ENCODE results near the gene PPFIA1. TPM values are rescaled to one million over a fixed set of nuclear protein-coding genes. Genes with fewer than 3 reads are reported as not detected.

The PPFIA1 gene
- total and polyA plus RNA-seq, 10 of the 15 experiments (the other 5 are each of a cell fraction or from before 2014, with no cell fraction given): 5.2 to 26.2 (median 15.8) TPM

DNA sequence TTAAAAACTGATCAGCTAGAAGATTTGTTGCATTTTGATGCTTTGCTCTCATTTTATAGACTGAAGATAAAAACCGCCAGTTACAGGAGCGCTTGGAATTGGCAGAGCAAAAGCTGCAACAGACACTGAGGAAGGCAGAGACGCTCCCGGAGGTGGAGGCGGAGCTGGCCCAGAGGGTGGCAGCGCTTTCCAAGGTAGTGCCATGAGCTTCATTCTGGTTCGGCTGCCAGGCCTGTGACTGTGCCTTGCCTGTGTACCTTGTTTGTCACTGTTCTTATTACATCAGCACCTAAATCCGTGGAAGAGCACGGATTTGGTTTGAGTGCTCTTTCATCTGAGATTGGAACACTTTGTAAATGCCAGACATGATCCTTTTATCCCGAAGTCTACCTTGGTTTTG, 61.4 kb downstream of the PPFIA1 start:
- Histone ChIP-seq H3K9ac (ENCODE audit: control insufficient read depth, insufficient read depth, low read length) (no peak overlapping the region), H2AFZ (ENCODE audit: control insufficient read depth, low read depth, low read length) (no peak overlapping the region), H3K79me2 (ENCODE audit: control insufficient read depth, insufficient read depth, low read length) (no peaks in the 10 kb centered on the region), H3K9me3 (replicated peaks; ENCODE audit: control insufficient read depth, insufficient read depth, low read length) (no peaks in the 10 kb centered on the region; the same call in 2 of the 3 replicates), H3K27me3 (replicated peaks in 1 of 2; ENCODE audit: control insufficient read depth in 2 of 2, insufficient read depth in 2 of 2, low read length in 1 of 2) (no peaks in the 10 kb centered on the region), H3K4me2 (ENCODE audit: control insufficient read depth, insufficient read depth) (no peak overlapping the region), H3K4me1 (ENCODE audit: control insufficient read depth, insufficient read depth, low read length) (no peaks in the 10 kb centered on the region; the same call in none of the 2 replicates), H3K36me3 (ENCODE audit: control insufficient read depth in 2 of 2, insufficient read depth in 2 of 2, low read length in 1 of 2) (peaks cover 20 to 42% of the 10 kb centered on the region in 2 experiments), H4K20me1 (ENCODE audit: control insufficient read depth, insufficient read depth) (no peaks in the 10 kb centered on the region), H3K27ac (ENCODE audit: control insufficient read depth, insufficient read depth) (no peak overlapping the region), H3K4me3 (no peak overlapping the region)
- RAD21 ChIA-PET (ENCODE audit: unreplicated experiment): no interaction called here
- SMC1A ChIA-PET (ENCODE audit: uncharacterized antibody, unreplicated experiment): no interaction called here
- no peak for DNase-seq (ENCODE audit: low read depth, low spot score)
- WGBS (ENCODE audit: insufficient coverage, insufficient replicate concordance, low lambda C conversion rate, missing lambda C conversion rate): 97% methylated on average over 10 of the region's 10 CpGs
- ATAC-seq: no peak
- no peak for FAIRE-seq
- no TSS peak for BruUV-seq (replicated peaks)
- POLR2A ChIA-PET: no interaction called here
- intact Hi-C loops (cut with micrococcal nuclease; ENCODE audit: unreplicated experiment) (no loop called here), in situ Hi-C loops (cut with MboI) (no loop called here)
- CTCF ChIA-PET: no interaction called here
- TF ChIP-seq NBN (IDR thresholded peaks at IDR 0.05) (no peak), ZZZ3 (IDR thresholded peaks at IDR 0.05; ENCODE audit: control insufficient read depth, insufficient read length, low read depth) (no peak), SUPT20H (IDR thresholded peaks at IDR 0.05; ENCODE audit: borderline replicate concordance, control insufficient read depth, low read depth, low read length) (no peak), YBX1 (IDR thresholded peaks at IDR 0.05) (no peak), KLF5 (IDR thresholded peaks at IDR 0.05; ENCODE audit: partially characterized antibody) (no peak), ZNF274 (IDR thresholded peaks at IDR 0.05; ENCODE audit: insufficient read depth, insufficient read length) (no peak), MYC (IDR thresholded peaks at IDR 0.05; ENCODE audit: insufficient read depth, insufficient read length, insufficient replicate concordance, low read length, severe bottlenecking) (no peak), JUND (IDR thresholded peaks at IDR 0.05; ENCODE audit: low read depth, low read length) (no peak), HDAC6 (IDR thresholded peaks at IDR 0.05; ENCODE audit: unreplicated experiment) (no peak), SREBF1 (IDR thresholded peaks at IDR 0.05; ENCODE audit: low read length) (no peak), CBX3 (IDR thresholded peaks at IDR 0.05; ENCODE audit: borderline replicate concordance, low read depth) (no peak)
- TF ChIP-seq, protein P1, sequence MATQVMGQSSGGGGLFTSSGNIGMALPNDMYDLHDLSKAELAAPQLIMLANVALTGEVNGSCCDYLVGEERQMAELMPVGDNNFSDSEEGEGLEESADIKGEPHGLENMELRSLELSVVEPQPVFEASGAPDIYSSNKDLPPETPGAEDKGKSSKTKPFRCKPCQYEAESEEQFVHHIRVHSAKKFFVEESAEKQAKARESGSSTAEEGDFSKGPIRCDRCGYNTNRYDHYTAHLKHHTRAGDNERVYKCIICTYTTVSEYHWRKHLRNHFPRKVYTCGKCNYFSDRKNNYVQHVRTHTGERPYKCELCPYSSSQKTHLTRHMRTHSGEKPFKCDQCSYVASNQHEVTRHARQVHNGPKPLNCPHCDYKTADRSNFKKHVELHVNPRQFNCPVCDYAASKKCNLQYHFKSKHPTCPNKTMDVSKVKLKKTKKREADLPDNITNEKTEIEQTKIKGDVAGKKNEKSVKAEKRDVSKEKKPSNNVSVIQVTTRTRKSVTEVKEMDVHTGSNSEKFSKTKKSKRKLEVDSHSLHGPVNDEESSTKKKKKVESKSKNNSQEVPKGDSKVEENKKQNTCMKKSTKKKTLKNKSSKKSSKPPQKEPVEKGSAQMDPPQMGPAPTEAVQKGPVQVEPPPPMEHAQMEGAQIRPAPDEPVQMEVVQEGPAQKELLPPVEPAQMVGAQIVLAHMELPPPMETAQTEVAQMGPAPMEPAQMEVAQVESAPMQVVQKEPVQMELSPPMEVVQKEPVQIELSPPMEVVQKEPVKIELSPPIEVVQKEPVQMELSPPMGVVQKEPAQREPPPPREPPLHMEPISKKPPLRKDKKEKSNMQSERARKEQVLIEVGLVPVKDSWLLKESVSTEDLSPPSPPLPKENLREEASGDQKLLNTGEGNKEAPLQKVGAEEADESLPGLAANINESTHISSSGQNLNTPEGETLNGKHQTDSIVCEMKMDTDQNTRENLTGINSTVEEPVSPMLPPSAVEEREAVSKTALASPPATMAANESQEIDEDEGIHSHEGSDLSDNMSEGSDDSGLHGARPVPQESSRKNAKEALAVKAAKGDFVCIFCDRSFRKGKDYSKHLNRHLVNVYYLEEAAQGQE (IDR thresholded peaks at IDR 0.05; ENCODE audit: low read depth, low read length): no peak
- TF ChIP-seq, protein P2, sequence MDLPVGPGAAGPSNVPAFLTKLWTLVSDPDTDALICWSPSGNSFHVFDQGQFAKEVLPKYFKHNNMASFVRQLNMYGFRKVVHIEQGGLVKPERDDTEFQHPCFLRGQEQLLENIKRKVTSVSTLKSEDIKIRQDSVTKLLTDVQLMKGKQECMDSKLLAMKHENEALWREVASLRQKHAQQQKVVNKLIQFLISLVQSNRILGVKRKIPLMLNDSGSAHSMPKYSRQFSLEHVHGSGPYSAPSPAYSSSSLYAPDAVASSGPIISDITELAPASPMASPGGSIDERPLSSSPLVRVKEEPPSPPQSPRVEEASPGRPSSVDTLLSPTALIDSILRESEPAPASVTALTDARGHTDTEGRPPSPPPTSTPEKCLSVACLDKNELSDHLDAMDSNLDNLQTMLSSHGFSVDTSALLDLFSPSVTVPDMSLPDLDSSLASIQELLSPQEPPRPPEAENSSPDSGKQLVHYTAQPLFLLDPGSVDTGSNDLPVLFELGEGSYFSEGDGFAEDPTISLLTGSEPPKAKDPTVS (IDR thresholded peaks at IDR 0.05; ENCODE audit: low read depth, low read length): no peak
- TF ChIP-seq, protein P3, sequence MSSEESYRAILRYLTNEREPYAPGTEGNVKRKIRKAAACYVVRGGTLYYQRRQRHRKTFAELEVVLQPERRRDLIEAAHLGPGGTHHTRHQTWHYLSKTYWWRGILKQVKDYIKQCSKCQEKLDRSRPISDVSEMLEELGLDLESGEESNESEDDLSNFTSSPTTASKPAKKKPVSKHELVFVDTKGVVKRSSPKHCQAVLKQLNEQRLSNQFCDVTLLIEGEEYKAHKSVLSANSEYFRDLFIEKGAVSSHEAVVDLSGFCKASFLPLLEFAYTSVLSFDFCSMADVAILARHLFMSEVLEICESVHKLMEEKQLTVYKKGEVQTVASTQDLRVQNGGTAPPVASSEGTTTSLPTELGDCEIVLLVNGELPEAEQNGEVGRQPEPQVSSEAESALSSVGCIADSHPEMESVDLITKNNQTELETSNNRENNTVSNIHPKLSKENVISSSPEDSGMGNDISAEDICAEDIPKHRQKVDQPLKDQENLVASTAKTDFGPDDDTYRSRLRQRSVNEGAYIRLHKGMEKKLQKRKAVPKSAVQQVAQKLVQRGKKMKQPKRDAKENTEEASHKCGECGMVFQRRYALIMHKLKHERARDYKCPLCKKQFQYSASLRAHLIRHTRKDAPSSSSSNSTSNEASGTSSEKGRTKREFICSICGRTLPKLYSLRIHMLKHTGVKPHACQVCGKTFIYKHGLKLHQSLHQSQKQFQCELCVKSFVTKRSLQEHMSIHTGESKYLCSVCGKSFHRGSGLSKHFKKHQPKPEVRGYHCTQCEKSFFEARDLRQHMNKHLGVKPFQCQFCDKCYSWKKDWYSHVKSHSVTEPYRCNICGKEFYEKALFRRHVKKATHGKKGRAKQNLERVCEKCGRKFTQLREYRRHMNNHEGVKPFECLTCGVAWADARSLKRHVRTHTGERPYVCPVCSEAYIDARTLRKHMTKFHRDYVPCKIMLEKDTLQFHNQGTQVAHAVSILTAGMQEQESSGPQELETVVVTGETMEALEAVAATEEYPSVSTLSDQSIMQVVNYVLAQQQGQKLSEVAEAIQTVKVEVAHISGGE (CRISPR knock-in tag; IDR thresholded peaks at IDR 0.05): no peak
- TF ChIP-seq, protein P4, sequence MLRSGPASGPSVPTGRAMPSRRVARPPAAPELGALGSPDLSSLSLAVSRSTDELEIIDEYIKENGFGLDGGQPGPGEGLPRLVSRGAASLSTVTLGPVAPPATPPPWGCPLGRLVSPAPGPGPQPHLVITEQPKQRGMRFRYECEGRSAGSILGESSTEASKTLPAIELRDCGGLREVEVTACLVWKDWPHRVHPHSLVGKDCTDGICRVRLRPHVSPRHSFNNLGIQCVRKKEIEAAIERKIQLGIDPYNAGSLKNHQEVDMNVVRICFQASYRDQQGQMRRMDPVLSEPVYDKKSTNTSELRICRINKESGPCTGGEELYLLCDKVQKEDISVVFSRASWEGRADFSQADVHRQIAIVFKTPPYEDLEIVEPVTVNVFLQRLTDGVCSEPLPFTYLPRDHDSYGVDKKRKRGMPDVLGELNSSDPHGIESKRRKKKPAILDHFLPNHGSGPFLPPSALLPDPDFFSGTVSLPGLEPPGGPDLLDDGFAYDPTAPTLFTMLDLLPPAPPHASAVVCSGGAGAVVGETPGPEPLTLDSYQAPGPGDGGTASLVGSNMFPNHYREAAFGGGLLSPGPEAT (IDR thresholded peaks at IDR 0.05; ENCODE audit: low read depth): no peak

Data from GM12878 (cell line).